Measurements from ENCODE around the gene SHISA5. TPM values are rescaled to one million over a fixed set of nuclear protein-coding genes. Genes with fewer than 3 reads are reported as not detected.

Gene SHISA5
- total and polyA plus RNA-seq, 2 experiments from 2014 or later, result 86.0 to 92.3 TPM

DNA sequence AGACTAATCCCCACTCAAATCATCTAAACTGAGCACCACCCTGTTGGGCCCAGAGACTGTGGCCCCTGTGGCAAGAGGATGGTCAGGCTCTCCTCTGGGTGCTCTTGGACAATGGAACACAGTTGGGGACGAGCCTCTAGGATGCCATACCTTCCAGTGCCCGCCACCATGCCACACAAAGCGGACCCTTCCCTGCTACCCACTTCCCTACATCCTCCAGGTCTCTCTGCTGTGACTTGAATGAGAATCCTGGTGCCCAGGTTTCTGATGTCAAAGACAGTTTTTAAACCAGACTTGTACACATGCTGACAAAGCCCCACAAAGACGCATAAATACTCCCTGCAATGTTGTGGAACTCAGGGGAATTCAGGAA, 68.8 kb downstream of the SHISA5 start:
- Histone ChIP-seq H3K9me3 (ENCODE audit: low read depth) (no peaks in the 10 kb centered on the region), H3K36me3 (no peaks in the 10 kb centered on the region), H3K4me1 (ENCODE audit: low read depth) (peaks cover under 1% of the 10 kb centered on the region), H3K27ac (no peak overlapping the region), H3K4me3 (no peak overlapping the region), H3K27me3 (no peaks in the 10 kb centered on the region)
- TF ChIP-seq, protein P1, sequence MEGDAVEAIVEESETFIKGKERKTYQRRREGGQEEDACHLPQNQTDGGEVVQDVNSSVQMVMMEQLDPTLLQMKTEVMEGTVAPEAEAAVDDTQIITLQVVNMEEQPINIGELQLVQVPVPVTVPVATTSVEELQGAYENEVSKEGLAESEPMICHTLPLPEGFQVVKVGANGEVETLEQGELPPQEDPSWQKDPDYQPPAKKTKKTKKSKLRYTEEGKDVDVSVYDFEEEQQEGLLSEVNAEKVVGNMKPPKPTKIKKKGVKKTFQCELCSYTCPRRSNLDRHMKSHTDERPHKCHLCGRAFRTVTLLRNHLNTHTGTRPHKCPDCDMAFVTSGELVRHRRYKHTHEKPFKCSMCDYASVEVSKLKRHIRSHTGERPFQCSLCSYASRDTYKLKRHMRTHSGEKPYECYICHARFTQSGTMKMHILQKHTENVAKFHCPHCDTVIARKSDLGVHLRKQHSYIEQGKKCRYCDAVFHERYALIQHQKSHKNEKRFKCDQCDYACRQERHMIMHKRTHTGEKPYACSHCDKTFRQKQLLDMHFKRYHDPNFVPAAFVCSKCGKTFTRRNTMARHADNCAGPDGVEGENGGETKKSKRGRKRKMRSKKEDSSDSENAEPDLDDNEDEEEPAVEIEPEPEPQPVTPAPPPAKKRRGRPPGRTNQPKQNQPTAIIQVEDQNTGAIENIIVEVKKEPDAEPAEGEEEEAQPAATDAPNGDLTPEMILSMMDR (IDR thresholded peaks at IDR 0.05; ENCODE audit: low read depth, low read length), result no peak
- no peak for DNase-seq (ENCODE audit: low read depth in 1 of 2, low spot score in 1 of 2)

GRCh38 chr3:48434591-48435222, 69.3 kb downstream of the SHISA5 start:
- Histone ChIP-seq H3K4me1 (ENCODE audit: low read depth) (peaks cover 3% of the 10 kb centered on the region), H3K27ac (no peak overlapping the region), H3K27me3 (no peaks in the 10 kb centered on the region), H3K36me3 (no peaks in the 10 kb centered on the region), H3K4me3 (no peak overlapping the region), H3K9me3 (ENCODE audit: low read depth) (no peaks in the 10 kb centered on the region)
- no peak for DNase-seq (ENCODE audit: low read depth in 1 of 2, low spot score in 1 of 2)
- TF ChIP-seq, protein P1 (IDR thresholded peaks at IDR 0.05; ENCODE audit: low read depth, low read length), result no peak

DNA sequence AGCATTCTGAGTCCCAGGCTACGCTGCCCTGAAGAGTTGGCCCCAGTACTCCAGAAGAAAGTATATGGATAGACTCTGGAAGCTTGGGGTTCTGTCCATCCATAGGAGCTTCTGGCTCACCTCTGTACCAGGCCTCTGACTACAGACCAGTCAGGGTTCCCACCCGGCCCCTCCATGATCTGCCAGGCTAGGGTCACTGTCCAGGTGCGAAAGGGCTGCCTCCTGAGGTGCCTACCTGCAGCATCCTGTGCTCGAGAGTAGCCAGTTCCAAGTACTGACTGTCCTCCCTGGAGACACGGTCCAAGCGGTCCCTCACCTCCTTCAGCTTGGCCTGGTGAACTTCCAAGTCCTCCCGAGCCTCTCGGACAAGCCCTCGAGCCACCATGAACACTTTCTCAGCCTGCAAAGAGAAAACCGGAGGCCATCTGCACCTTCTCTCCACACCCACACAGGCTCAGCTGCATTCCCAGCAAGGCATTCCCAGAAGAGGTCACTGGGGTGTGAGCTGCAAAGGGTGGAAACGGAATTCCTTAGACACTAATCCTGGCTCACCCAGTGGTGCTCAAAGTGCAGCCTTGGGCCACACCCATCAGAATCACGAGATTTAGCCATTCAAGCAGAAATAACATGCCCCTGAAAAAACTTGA, 70.4 kb downstream of the SHISA5 start:
- Histone ChIP-seq H3K36me3 (no peaks in the 10 kb centered on the region), H3K4me3 (no peak overlapping the region), H3K9me3 (ENCODE audit: low read depth) (no peaks in the 10 kb centered on the region), H3K4me1 (ENCODE audit: low read depth) (peaks cover 3% of the 10 kb centered on the region), H3K27ac (no peak overlapping the region), H3K27me3 (no peaks in the 10 kb centered on the region)
- DNase-seq (ENCODE audit: low read depth in 1 of 2, low spot score in 1 of 2), result peak in 1 of 2 donors; percentile 36
- TF ChIP-seq, protein P1 (IDR thresholded peaks at IDR 0.05; ENCODE audit: low read depth, low read length), result no peak

- no peaks in the 10 kb centered on the region for H3K27me3 ChIP-seq
- no peaks in the 10 kb centered on the region for H3K36me3 ChIP-seq
- TF ChIP-seq, protein P1 (IDR thresholded peaks at IDR 0.05; ENCODE audit: low read depth, low read length), result no peak
- no peak overlapping the region for H3K27ac ChIP-seq
- H3K4me3 ChIP-seq, result no peak overlapping the region
- H3K9me3 ChIP-seq (ENCODE audit: low read depth), result no peaks in the 10 kb centered on the region
- DNase-seq (ENCODE audit: low read depth in 1 of 2, low spot score in 1 of 2), result no peak
- H3K4me1 ChIP-seq (ENCODE audit: low read depth), result peaks cover 3% of the 10 kb centered on the region
Measured at GRCh38 chr3:48432411-48433371, 71.3 kb downstream of the SHISA5 start.

DNA sequence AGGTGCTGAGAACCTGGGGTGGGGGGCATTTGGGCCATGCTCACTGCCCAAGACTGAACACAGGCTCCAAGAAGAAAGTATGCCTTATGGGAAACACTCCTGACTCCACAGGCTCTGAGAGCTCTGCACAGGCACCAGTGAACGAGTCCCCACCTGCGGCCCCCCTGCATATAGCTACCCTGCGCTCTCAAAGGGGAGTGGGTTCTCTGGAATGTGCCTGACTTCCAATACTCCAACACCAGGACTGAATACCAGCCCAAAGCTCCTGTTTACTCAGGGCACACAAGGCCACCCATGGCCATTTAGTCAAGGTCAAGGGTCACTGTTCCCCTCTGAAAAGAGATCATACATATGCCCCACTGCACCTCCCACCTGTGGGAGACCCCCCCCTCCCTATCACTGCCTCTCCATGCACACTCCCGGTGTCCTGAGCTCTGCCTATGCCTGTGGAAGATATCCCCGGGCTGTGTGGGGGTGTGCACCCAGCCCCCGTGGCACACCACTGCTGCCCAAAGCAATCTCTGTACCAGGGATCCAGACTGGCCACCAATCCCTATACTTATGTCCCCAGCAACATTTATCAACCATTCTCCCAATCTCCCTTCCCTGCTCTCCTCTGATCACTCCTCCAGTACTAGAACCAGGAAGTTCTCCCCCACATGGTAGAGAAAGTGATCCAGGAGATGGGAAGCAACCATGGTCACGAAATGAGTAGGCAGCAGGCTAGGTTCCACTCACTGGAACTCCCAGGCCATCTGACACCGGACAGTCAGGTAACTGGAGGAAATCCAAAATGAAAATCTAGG, 72.5 kb downstream of the SHISA5 start:
- H3K4me3 ChIP-seq, result no peak overlapping the region
- H3K4me1 ChIP-seq (ENCODE audit: low read depth), result peaks cover 15% of the 10 kb centered on the region
- no peaks in the 10 kb centered on the region for H3K27me3 ChIP-seq
- H3K27ac ChIP-seq, result no peak overlapping the region
- no peak for DNase-seq (ENCODE audit: low read depth in 1 of 2, low spot score in 1 of 2)
- TF ChIP-seq, protein P1 (IDR thresholded peaks at IDR 0.05; ENCODE audit: low read depth, low read length), result no peak
- H3K36me3 ChIP-seq, result no peaks in the 10 kb centered on the region
- H3K9me3 ChIP-seq (ENCODE audit: low read depth), result no peaks in the 10 kb centered on the region
